Aorta (tissue), 5 donors: ENCODE measurements around the gene SLIT2. TPM values are rescaled to one million over a fixed set of nuclear protein-coding genes. Genes with fewer than 3 reads are reported as not detected.

ENCODE experiments used
- ATAC-seq: fragments of 200-7000 bp; cut with Tn5 transposase; one replicate; pipeline ENCODE4 v1.9.1; 2022; ENCODE audit warnings: moderate library complexity; ENCODE audit not compliant: low FRiP score
- DNase-seq, 2 donors: peaks; one replicate each; pipeline ENCODE4 v3.0.0-alpha.2; 2020
- H3K27ac ChIP-seq, 2 donors: one replicate each; pipeline ENCODE4 v1.5.1; 2013; ENCODE audit warnings: low read length in 2 of 2, mild to moderate bottlenecking in 2 of 2, moderate library complexity in 2 of 2, control low read depth in 1 of 2, inconsistent platforms in 1 of 2, low read depth in 1 of 2
- H3K27me3 ChIP-seq, 2 donors: one replicate each; pipeline ENCODE4 v1.6.1; 2013; ENCODE audit warnings: control low read depth in 1 of 2, low read length in 1 of 2, mild to moderate bottlenecking in 1 of 2, moderate library complexity in 1 of 2; ENCODE audit not compliant: insufficient read depth in 2 of 2, control insufficient read depth in 1 of 2
- H3K36me3 ChIP-seq, 2 donors: one replicate each; pipeline ENCODE4 v1.6.1; 2013; ENCODE audit warnings: control low read depth in 1 of 2, low read length in 1 of 2, mild to moderate bottlenecking in 1 of 2; ENCODE audit not compliant: insufficient read depth in 2 of 2, control insufficient read depth in 1 of 2
- H3K4me1 ChIP-seq, 2 donors: one replicate each; pipeline ENCODE4 v1.6.1; 2013; ENCODE audit warnings: low read length in 2 of 2, control low read depth in 1 of 2, mild to moderate bottlenecking in 1 of 2, moderate library complexity in 1 of 2; ENCODE audit not compliant: insufficient read depth in 2 of 2, control insufficient read depth in 1 of 2
- H3K4me3 ChIP-seq, 2 donors: one replicate each; pipeline ENCODE4 v1.5.1; 2013; ENCODE audit warnings: low read length in 2 of 2, control low read depth in 1 of 2, mild to moderate bottlenecking in 1 of 2
- H3K9me3 ChIP-seq: one replicate; pipeline ENCODE4 v1.6.1; 2013; ENCODE audit warnings: mild to moderate bottlenecking, low read length; ENCODE audit not compliant: control insufficient read depth
- WGBS, 2 donors: extraction: QIAGEN DNeasy Blood & Tissue Kit; methylation state at CpG; one replicate each; pipeline ENCODE4 v1.1.7; 2013; 5-methylcytosine and 5-hydroxymethylcytosine counted together
- intact Hi-C, 2 donors: fragments of 100-400 bp; cut with DNase I; formaldehyde crosslinking; loops; one replicate each; pipeline versions ENCODE4 v1.14.2 to v1.15.0; 2022
- long read RNA-seq, 2 donors: library from polyadenylated mRNA; unstranded; transcript quantifications; one replicate each; pipeline ENCODE4 v2.0.0, GENCODE V29; 2020 to 2021
- polyA plus RNA-seq, 2 donors: library from polyadenylated mRNA; stranded (reverse); fragments of 200-250 nt; gene quantifications; one replicate each; pipeline ENCODE4 v1.2.3, GENCODE V29; 2013
- total RNA-seq, 2 donors: library from RNA; stranded (reverse); fragmentation: NEBNext Ultra II Directional; extraction: Animal tissue kit (Norgen Biotek cat#: 25700); gene quantifications; one replicate each; pipeline ENCODE4 v1.2.1, GENCODE V29; 2021
- donor health status: healthy with polysubstance abuse.
- donor health status: Bipolar disorder and iron deficiency.
- donor health status: DM: no; HTN: no; CAD: no.
- donor health status: DM: no; HTN: no; CAD: no.
- donor health status: DM: yes; HTN: yes; CAD: no.

SLIT2 gene, protein sequence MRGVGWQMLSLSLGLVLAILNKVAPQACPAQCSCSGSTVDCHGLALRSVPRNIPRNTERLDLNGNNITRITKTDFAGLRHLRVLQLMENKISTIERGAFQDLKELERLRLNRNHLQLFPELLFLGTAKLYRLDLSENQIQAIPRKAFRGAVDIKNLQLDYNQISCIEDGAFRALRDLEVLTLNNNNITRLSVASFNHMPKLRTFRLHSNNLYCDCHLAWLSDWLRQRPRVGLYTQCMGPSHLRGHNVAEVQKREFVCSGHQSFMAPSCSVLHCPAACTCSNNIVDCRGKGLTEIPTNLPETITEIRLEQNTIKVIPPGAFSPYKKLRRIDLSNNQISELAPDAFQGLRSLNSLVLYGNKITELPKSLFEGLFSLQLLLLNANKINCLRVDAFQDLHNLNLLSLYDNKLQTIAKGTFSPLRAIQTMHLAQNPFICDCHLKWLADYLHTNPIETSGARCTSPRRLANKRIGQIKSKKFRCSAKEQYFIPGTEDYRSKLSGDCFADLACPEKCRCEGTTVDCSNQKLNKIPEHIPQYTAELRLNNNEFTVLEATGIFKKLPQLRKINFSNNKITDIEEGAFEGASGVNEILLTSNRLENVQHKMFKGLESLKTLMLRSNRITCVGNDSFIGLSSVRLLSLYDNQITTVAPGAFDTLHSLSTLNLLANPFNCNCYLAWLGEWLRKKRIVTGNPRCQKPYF (N-terminal part only)
- total RNA-seq (100 to 1,000 TPM in 1 of 2 donors, 10 to 100 TPM in 1; 31.3 to 119 TPM), polyA plus RNA-seq (10 to 100 TPM in 1 of 2 donors, 1 to 10 TPM in 1; 1.3 to 15.1 TPM)
- long read RNA-seq, donor 1, partial matches to known transcripts, result 10 of 21 reads
- long read RNA-seq, donor 1, other reads (novel, unspliced or antisense), result 11 of 21 reads
- long read RNA-seq, donor 2, full-length matches to known transcripts, result 3 of 97 reads
- long read RNA-seq, donor 2, partial matches to known transcripts, result 25 of 97 reads
- long read RNA-seq, donor 2, other reads (novel, unspliced or antisense), result 69 of 97 reads

DNA sequence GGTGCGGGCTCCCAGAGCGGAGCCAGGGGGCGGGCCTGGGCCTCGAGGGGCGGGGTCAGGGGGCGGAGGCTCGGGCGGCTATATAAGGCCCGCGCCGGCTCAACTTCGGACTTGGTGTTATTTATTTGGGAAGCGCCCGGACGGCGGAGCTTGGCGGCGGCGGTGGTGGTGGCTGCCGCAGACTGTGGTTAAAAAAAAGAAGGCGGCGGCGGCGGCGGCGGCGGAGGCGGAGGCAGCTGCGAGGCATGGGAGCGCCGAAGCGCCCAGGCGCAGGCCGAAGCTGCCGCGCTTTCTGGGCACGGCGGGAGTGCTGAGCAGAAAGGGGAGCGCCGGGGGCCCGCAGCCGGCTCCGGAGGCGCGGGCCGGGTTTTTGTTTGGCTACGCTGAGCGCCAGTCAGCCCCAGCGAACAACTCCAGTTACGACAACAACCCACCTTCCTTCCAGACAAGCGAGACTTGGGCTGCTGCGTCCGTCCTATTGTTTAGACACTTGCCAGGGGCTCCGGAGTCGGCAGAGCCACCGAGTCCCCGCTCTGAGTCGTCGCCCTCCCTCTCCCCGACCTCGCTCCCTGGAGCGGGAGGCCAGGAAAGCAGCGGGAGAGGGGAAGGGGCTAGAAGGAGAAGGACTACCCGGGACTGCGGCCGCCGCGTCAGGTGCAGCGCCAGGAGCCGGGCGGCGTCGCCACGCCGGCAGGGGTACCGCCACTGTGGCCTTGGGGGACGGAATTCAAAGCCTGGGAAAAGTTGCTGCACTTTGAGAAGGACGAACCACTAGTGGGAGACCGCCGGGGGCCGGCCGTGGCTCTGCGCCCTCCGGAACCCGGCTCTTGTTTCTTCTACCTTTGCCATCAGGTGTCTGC, at the start of gene SLIT2:
TSS of gene SLIT2 (plus strand) at position 110 of the 860 bp plus-strand sequence. CDS start 1,911 bp downstream, outside the sequence.
- peak; percentile 84 to 94 for DNase-seq
- H3K4me1 ChIP-seq, result no peaks in the 10 kb centered on the region
- WGBS, 2 donors, result 0% methylated on average over 49 to 85 of the region's 85 CpGs

DNA sequence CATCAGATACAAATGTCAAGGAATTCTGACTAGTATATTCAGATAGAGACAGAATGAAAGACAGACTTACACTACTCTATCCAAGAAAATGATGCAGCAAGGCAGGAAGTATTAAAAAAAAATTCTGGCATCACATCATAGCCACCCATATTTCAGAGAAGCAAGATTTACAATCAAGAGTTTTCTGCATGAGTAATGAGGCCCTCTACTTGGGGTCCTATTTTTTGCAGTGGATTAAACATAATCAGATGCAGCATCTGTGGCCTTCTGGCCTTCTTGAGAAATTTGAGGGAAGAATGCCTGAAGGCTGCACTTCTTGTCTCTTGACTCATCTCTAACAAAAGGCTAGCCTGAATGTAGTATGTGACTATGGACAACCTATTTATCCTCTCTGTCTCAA, 48.2 kb upstream of the SLIT2 start:
- Histone ChIP-seq H3K36me3 (no peaks in the 10 kb centered on the region), H3K4me3 (no peak overlapping the region), H3K9me3 (no peaks in the 10 kb centered on the region), H3K4me1 (no peaks in the 10 kb centered on the region), H3K27me3 (no peaks in the 10 kb centered on the region), H3K27ac (no peak overlapping the region)
- no peak for DNase-seq
- no peak for ATAC-seq
- intact Hi-C loops, result no loop called here

More for the DNA sequence above, at the start of gene SLIT2:
- H3K36me3 ChIP-seq, result no peaks in the 10 kb centered on the region
- peak; percentile 90 for ATAC-seq
- intact Hi-C loops, result no loop called here
- peak within 1 kb of the TSS; percentile 51 to 73 for H3K4me3 ChIP-seq
- no peaks in the 10 kb centered on the region for H3K9me3 ChIP-seq
- H3K27me3 ChIP-seq, result no peaks in the 10 kb centered on the region
- peak within 1 kb of the TSS; percentile 9 for H3K27ac ChIP-seq

DNA sequence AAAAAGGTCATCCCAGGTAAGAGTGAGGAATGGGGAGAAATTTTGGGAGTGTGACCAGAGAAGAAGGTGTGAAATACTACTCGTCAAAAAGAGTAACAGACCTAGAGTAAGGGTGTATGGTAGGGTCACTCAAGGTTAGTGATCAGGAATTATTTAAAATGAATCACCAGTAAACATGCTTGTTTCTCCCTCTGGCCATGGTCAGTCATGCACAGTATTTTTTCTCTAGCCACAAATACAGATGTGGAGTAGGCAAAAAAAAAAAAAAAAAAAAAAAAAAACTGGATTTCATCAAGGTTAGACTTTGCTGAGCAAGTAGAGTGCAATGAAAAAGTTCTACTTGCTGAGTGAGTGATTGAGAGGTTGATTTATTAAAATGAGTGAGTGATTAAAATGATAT, 34.2 kb upstream of the SLIT2 start:
- no peak for DNase-seq
- Histone ChIP-seq H3K4me3 (no peak overlapping the region), H3K27me3 (no peaks in the 10 kb centered on the region), H3K36me3 (no peaks in the 10 kb centered on the region), H3K4me1 (no peaks in the 10 kb centered on the region), H3K9me3 (peaks cover 2% of the 10 kb centered on the region), H3K27ac (no peak overlapping the region)
- WGBS, 2 donors, result 0 to 1% methylated on average over 1 of the region's 1 CpG
- no peak for ATAC-seq
- intact Hi-C loops, result no loop called here

DNA sequence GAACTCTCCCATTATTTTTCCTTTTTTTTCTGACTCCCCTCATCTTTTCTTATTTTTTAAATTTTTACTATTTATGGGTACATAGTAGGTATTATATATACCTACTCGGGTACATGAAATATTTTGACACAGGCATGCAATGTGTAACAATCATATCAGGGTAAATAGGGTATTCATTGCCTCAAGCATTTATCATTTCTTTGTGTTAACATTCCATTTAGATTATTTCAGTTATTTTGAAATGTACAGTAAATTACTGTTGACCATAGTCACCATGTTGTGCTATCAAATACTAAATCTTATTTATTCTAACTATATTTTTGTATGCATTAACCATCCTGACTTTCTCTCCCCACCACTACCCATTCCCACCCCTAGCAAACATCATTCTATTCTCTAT, 33.8 kb upstream of the SLIT2 start:
- 39 to 62% methylated on average over 1 of the region's 1 CpG for WGBS, 2 donors

DNA sequence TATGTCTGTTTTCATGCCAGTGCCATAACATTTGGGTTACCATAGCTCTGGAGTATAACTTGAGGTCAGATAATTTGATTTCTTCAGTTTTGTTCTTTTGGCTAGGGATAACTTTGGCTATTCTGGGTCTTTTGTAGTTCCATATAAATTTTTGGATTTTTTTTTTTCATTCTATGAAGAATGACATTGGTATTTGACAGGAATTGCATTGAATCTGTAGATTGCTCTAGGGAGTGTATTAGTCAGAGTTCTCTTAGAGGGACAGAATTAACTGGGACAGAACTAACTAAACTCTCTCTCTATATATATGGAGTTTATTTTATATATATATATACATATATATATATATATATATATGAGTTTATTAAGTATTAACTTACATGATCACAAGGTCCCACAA, 32.2 kb upstream of the SLIT2 start:
- DNase-seq, result no peak
- no peak for ATAC-seq
- intact Hi-C loops, result no loop called here

More for the DNA sequence above, 33.8 kb upstream of the SLIT2 start:
- intact Hi-C loops, result no loop called here
- H3K4me3 ChIP-seq, result no peak overlapping the region
- ATAC-seq (no peak), DNase-seq (no peak)
- no peaks in the 10 kb centered on the region for H3K36me3 ChIP-seq
- H3K27me3 ChIP-seq, result no peaks in the 10 kb centered on the region
- H3K27ac ChIP-seq, result no peak overlapping the region
- H3K9me3 ChIP-seq, result peaks cover 2% of the 10 kb centered on the region
- no peaks in the 10 kb centered on the region for H3K4me1 ChIP-seq

DNA sequence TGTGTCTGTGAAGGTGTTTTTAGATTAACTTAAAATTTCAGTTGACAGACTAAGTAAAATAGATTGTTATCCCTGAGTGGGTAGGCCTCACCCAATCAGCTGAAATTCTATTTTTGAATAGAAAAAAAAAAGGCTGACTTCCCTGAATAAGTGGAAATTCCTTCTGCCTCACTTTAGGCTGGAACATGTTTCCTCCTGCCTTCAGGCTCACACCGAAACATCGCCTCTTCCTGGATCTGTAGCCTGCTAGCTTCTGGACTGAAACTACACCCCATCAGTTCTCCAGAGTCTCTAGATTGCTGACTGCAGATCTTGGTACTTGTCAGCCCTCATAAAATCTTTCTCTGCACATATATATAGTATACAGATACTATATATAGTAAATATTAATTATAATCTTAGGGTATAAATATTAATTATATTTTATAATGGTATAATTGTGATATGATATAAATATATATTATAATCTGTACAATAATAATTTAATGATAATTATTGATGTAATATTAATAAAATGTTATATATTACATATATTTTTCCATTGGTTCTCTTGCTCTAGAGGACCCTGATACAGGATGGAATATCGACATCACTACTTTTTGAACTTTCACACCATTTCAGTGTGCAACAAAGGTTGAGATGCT, 13.7 kb upstream of the SLIT2 start:
- no peak overlapping the region for H3K27ac ChIP-seq
- no peaks in the 10 kb centered on the region for H3K9me3 ChIP-seq
- H3K27me3 ChIP-seq, result no peaks in the 10 kb centered on the region
- no peak overlapping the region for H3K4me3 ChIP-seq
- no peaks in the 10 kb centered on the region for H3K4me1 ChIP-seq
- DNase-seq (no peak), ATAC-seq (no peak)
- no peaks in the 10 kb centered on the region for H3K36me3 ChIP-seq
- intact Hi-C loops, result no loop called here
- WGBS, 2 donors, result 96 to 98% methylated on average over 3 of the region's 3 CpGs

More for the DNA sequence above, 32.2 kb upstream of the SLIT2 start:
- H3K4me1 ChIP-seq, result no peaks in the 10 kb centered on the region
- peaks cover 2% of the 10 kb centered on the region for H3K9me3 ChIP-seq
- no peak overlapping the region for H3K4me3 ChIP-seq
- no peaks in the 10 kb centered on the region for H3K36me3 ChIP-seq
- no peaks in the 10 kb centered on the region for H3K27me3 ChIP-seq
- H3K27ac ChIP-seq, result no peak overlapping the region

DNA sequence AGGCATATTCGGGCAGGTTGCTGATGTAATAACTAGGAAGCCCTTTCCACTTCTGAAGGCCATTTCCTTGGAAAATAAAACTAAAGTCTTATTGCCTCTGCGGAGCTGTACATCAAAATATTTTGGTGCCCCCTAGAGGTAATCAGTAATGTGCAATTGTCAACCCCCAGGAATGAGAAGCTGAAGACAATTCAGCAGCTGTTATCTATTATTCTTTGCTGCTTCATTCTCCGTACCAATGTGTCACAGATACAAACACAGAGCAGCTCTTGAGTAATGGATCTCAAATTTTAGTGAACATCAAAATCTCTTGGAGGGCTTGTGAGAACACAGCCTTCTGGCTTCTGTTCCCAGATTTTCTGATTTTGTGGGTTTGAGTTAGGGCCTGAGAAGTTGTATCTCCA, 3.5 kb upstream of the SLIT2 start:
- intact Hi-C loops, result loop anchor here in 1 of 2 donors (10.0 kb wide), 1 partner anchor 1023 kb away; no protein-coding TSS in a partner anchor
- Histone ChIP-seq H3K9me3 (no peaks in the 10 kb centered on the region), H3K4me3 (no peak overlapping the region), H3K27me3 (no peaks in the 10 kb centered on the region), H3K27ac (no peak overlapping the region), H3K36me3 (no peaks in the 10 kb centered on the region), H3K4me1 (no peaks in the 10 kb centered on the region)
- WGBS, 2 donors, result 10 to 12% methylated on average over 3 of the region's 3 CpGs
- no peak for DNase-seq
- ATAC-seq, result no peak

DNA sequence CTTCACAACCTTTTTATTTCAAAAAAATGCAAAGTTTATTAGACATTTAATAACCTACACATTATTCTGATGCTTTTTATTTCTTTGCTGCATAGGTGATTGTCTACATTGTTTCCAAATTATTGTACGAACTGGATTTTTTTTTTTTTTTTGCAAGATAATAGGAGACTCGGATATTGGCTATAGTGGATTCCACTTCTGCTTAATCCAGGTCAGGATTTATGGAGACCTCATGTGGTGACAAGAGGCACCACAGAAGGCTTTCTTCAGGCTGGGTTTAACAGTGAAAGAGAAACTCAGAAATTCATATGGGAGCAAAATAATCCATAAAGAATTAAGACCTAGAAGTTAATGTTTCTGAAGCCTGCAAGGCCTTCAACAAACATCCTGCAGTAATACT, 2.4 kb upstream of the SLIT2 start:
- Histone ChIP-seq H3K9me3 (no peaks in the 10 kb centered on the region), H3K36me3 (no peaks in the 10 kb centered on the region), H3K27me3 (no peaks in the 10 kb centered on the region), H3K4me1 (no peaks in the 10 kb centered on the region), H3K27ac (no peak overlapping the region), H3K4me3 (no peak overlapping the region)
- DNase-seq (no peak), ATAC-seq (no peak)
- 5% methylated on average over 2 of the region's 2 CpGs for WGBS, 2 donors
- intact Hi-C loops, result loop anchor here in 1 of 2 donors (10.0 kb wide), 1 partner anchor 1025 kb away; no protein-coding TSS in a partner anchor
